Endothelial cell (in vitro differentiated cells): ENCODE results near the gene ASPHD1. TPM values are rescaled to one million over a fixed set of nuclear protein-coding genes. Genes with fewer than 3 reads are reported as not detected.

Source experiments
- DNase-seq: peaks from one replicate; pipeline ENCODE4 v3.0.0; 2021; ENCODE audit warnings: low spot score
- H3K27ac Mint-ChIP-seq: one replicate; pipeline ENCODE4 v1.8.0; 2021; ENCODE audit warnings: mixed read lengths, inconsistent platforms; ENCODE audit not compliant: unreplicated experiment
- H3K27me3 Mint-ChIP-seq: one replicate; pipeline ENCODE4 v1.8.0; 2021; ENCODE audit warnings: mild to moderate bottlenecking, moderate library complexity, mixed read lengths, inconsistent platforms; ENCODE audit not compliant: unreplicated experiment
- H3K36me3 Mint-ChIP-seq: one replicate; pipeline ENCODE4 v1.8.0; 2021; ENCODE audit warnings: mild to moderate bottlenecking, low read depth, mixed read lengths, inconsistent platforms; ENCODE audit not compliant: unreplicated experiment
- H3K4me1 Mint-ChIP-seq: one replicate; pipeline ENCODE4 v1.8.0; 2021; ENCODE audit warnings: mild to moderate bottlenecking, mixed read lengths, inconsistent platforms; ENCODE audit not compliant: unreplicated experiment
- H3K4me3 Mint-ChIP-seq: one replicate; pipeline ENCODE4 v1.8.0; 2021; ENCODE audit warnings: mild to moderate bottlenecking, mixed read lengths, inconsistent platforms; ENCODE audit not compliant: unreplicated experiment
- H3K9me3 Mint-ChIP-seq: one replicate; pipeline ENCODE4 v1.8.0; 2021; ENCODE audit warnings: mixed read lengths, inconsistent platforms; ENCODE audit not compliant: unreplicated experiment
- total RNA-seq: library from RNA; stranded (reverse); fragmentation: NEBNext Ultra II Directional; extraction: Animal tissue kit (Norgen Biotek cat#: 25700); gene quantifications from one replicate; pipeline ENCODE4 v1.2.1, GENCODE V29; 2021; ENCODE audit not compliant: unreplicated experiment
- TF ChIP-seq, protein P1 (sequence below): fragments of 200-600 bp; sonication (generic); IDR thresholded peaks from one replicate; pipeline ENCODE4 v1.5.0; 2021; ENCODE audit warnings: antibody characterized with exemption; ENCODE audit not compliant: unreplicated experiment

ASPHD1 gene
- total RNA-seq, 1 donor from 2014 or later: 3.0 TPM

DNA sequence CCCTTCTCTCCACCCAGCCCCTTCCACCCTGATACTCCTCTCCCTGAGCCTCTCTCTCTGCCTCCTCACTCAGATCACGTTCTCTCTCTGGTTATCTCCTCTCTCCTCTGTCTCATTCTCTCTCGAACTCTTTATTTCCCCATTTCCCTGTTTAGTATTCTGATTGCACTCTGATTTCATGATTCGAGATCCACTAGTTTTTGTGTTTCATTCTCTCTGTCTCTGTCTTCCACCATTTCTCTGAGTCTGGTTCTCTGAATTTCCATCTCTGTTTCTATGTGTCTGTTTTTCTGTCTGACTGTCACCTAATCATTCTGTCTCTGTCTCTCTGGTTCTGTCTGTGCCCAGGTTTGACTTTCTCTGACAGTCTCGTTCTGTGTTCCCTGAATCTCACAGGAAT lies 3.0 kb upstream of the ASPHD1 start:
- TF ChIP-seq, protein P1, sequence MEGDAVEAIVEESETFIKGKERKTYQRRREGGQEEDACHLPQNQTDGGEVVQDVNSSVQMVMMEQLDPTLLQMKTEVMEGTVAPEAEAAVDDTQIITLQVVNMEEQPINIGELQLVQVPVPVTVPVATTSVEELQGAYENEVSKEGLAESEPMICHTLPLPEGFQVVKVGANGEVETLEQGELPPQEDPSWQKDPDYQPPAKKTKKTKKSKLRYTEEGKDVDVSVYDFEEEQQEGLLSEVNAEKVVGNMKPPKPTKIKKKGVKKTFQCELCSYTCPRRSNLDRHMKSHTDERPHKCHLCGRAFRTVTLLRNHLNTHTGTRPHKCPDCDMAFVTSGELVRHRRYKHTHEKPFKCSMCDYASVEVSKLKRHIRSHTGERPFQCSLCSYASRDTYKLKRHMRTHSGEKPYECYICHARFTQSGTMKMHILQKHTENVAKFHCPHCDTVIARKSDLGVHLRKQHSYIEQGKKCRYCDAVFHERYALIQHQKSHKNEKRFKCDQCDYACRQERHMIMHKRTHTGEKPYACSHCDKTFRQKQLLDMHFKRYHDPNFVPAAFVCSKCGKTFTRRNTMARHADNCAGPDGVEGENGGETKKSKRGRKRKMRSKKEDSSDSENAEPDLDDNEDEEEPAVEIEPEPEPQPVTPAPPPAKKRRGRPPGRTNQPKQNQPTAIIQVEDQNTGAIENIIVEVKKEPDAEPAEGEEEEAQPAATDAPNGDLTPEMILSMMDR: no peak
- no peak overlapping the region for H3K27ac Mint-ChIP-seq
- H3K27me3 Mint-ChIP-seq: peaks cover 17% of the 10 kb centered on the region
- peak overlapping the region; percentile 53 for H3K4me3 Mint-ChIP-seq
- no peaks in the 10 kb centered on the region for H3K9me3 Mint-ChIP-seq
- DNase-seq: no peak
- peaks cover 8% of the 10 kb centered on the region for H3K4me1 Mint-ChIP-seq
- peaks cover 8% of the 10 kb centered on the region for H3K36me3 Mint-ChIP-seq

- TF ChIP-seq, protein P1: no peak
- Mint-ChIP-seq H3K9me3 (no peaks in the 10 kb centered on the region), H3K36me3 (peaks cover 8% of the 10 kb centered on the region), H3K4me3 (peak overlapping the region; percentile 77), H3K27ac (peak overlapping the region; percentile 13), H3K4me1 (peaks cover 8% of the 10 kb centered on the region), H3K27me3 (peaks cover 17% of the 10 kb centered on the region)
- no peak for DNase-seq
Observed at GRCh38 chr16:29898135-29898803, 2.0 kb upstream of the ASPHD1 start.

GRCh38 chr16:29898804-29899515 lies 1.3 kb upstream of the ASPHD1 start:
- H3K9me3 Mint-ChIP-seq: no peaks in the 10 kb centered on the region
- TF ChIP-seq, protein P1: no peak
- peaks cover 13% of the 10 kb centered on the region for H3K4me1 Mint-ChIP-seq
- peaks cover 17% of the 10 kb centered on the region for H3K27me3 Mint-ChIP-seq
- H3K36me3 Mint-ChIP-seq: peaks cover 8% of the 10 kb centered on the region
- peak; percentile 74 for DNase-seq
- H3K4me3 Mint-ChIP-seq: peak overlapping the region; percentile 77
- peak overlapping the region; percentile 13 for H3K27ac Mint-ChIP-seq

- Mint-ChIP-seq H3K4me1 (peaks cover 13% of the 10 kb centered on the region), H3K36me3 (peaks cover 8% of the 10 kb centered on the region), H3K4me3 (peak within 1 kb of the TSS; percentile 87), H3K27ac (peak within 1 kb of the TSS; percentile 13), H3K27me3 (peaks cover 17% of the 10 kb centered on the region), H3K9me3 (no peaks in the 10 kb centered on the region)
- TF ChIP-seq, protein P1: peak; percentile 6
- peak; percentile 84 for DNase-seq
Observed at GRCh38 chr16:29899516-29900101, 679 bp upstream of the ASPHD1 start, which contains the start of gene SEZ6L2. TSS of gene SEZ6L2 (minus strand) at chr16:29899550. CDS start at chr16:29899019, 531 bp downstream.
